GM21381 (cell line): ENCODE data around the gene SYS1.

Experiments
- ATAC-seq: cut with Tn5 transposase; IDR thresholded peaks from one replicate; pipeline ENCODE4 v1.9.1; 2021; ENCODE audit warnings: mild to moderate bottlenecking, moderate library complexity; ENCODE audit not compliant: unreplicated experiment

SYS1 gene

DNA sequence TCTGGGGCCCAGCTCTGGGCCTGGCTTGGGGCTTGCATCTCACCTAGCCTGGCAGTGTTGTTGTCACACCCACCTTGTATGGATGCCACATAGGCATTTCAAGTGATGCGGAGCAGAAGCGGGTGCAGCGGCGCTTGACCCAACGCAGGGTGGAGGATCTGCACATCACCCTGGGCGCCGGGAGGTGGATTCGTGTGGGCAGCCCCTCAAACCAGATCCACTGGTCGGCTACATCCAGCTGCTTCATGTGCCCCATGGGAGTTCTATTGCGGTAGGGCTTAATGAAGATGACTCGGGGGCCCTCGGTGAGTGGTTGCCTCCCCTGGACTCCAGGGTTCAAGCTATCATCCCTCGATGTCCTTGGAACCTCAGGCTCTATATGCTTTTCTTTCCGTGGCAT is 12.0 kb downstream of the SYS1 start:
- no peak for ATAC-seq

- ATAC-seq = no peak
Observed at GRCh38 chr20:45377269-45377668, 14.3 kb downstream of the SYS1 start.

DNA sequence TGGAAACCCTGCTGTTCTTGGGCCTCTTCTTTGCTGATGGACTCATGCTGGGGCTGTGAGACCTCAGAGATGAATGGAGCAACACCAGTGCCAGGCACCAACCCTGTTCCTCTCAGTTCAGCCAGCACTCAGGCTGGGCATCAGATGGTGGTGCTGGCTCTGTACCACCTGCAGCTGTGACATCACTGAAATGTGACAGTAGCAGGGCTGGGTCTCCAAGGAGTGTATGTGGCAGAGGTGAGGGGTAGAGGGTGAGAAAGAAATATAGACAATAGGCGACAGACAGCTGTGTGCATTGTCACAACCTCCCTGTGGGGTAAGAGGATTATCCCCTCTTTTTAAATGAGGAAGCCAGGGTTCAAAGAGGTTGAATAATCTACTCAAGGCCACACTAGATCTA is 15.2 kb downstream of the SYS1 start, which contains the start of gene TP53TG5:
Gene TP53TG5, minus strand, starts transcription at position 135 of the 400 bp plus-strand sequence. Its CDS starts 89 bp downstream, at position 46.
- ATAC-seq = no peak

- ATAC-seq = no peak
Observed at GRCh38 chr20:45387274-45387673, 24.3 kb downstream of the SYS1 start.

DNA sequence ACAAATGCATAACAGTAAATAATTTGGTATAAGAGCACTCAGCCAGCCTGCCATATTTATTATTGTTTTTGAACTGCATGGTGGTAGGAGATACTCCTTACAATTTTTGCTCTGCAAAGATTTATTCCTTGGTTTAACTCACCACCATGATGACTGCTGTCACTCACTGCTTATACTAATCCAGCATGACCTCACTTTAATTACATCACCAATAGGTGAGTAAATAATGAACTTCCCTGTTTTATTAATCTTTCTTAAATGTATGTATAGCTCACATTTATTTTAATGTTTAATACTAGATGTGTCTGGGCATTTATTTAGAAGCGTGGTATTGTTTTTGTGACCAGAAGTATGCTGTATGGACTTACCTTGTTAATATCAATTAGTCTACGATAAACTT is 28.0 kb downstream of the SYS1 start:
- ATAC-seq = no peak

GRCh38 chr20:45391559-45391958 is 28.6 kb downstream of the SYS1 start:
- ATAC-seq = no peak

DNA sequence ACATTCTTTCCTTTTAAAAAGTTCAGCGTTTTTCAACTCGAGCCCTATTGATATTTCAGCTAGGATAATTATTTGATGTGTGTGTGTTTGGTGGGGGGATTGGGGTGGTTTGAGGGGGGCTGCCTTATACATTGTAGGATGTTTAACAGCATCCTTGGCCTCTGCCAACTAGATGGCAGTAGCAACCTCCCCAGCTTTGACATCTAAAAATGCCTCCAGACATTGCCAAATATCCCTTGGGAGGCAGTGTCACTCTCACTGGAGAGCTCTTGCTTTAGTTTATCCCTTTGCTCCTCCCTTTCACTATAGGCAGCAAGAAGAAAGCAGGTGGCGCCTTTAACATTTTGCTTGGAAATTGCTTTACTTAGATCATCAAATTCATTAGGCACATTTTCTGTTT is 29.8 kb downstream of the SYS1 start:
- no peak for ATAC-seq

- no peak for ATAC-seq
Observed at GRCh38 chr20:45394221-45395113, 31.5 kb downstream of the SYS1 start.

- ATAC-seq = no peak
Observed at GRCh38 chr20:45395114-45395415, 32.1 kb downstream of the SYS1 start.

GRCh38 chr20:45399018-45399417 is 36.1 kb downstream of the SYS1 start:
- ATAC-seq = no peak

- ATAC-seq = no peak
Observed at GRCh38 chr20:45400346-45401031, 37.5 kb downstream of the SYS1 start.

GRCh38 chr20:45402946-45403345 is 40.0 kb downstream of the SYS1 start:
- ATAC-seq = no peak

DNA sequence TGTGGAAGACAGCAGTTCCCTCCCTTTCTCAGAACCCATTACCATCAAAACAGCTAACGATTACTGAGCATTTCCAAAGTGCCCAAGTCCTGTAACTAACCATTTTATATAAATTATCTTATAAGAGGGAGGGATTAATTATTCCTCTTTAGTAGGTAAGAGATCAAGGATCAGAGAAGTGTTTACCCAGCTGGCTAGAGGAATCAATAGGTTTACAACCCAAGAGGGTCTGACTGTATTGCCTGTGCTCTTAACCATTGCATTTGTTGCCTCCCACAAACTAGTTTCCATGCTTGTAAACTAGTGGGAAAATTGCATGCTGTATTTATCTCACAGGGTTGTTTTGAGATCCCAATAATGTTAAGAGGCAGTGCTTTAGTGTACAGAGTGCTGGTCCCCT is 41.5 kb downstream of the SYS1 start:
- no peak for ATAC-seq

GRCh38 chr20:45405571-45406259 is 42.8 kb downstream of the SYS1 start:
- no peak for ATAC-seq

DNA sequence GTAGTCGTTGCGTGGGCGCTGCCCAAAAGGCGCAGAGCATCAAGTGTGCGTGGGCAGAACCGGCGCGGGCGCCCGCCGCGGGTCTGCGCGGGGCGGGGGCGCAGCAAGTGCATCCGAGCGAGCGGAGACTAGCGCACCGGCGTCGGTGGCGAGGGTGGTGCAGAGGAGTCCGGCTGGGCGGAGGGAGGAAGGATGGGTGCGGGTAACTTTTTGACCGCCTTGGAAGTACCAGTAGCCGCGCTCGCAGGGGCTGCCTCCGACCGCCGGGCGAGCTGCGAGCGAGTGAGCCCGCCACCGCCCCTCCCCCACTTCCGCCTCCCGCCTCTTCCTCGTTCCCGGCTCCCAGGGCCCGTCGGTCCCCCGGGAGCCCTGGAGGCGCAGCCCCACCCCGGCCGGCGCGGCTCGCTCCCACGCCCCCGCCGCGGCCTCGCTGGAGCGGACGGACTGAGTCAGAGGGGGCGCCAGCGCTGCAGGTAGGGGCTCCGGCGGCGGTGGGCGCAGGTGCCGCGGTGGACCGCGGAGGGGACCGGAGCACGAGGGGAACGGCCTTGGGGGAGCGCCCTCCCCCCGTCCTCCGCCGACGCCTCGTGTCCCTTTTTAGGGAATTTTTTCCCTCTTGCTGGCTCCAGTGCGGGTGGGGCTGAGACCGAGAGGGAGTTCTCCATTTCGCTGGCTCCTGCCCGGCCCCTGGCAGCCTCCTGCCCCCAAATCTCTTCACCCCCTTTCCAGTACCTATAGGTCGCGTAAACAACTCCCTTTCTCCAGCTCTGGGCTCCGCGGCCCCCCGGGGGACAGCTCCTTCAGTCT is 43.5 kb downstream of the SYS1 start:
- ATAC-seq = no peak

GRCh38 chr20:45407067-45407745 is 44.2 kb downstream of the SYS1 start:
- ATAC-seq = no peak

DNA sequence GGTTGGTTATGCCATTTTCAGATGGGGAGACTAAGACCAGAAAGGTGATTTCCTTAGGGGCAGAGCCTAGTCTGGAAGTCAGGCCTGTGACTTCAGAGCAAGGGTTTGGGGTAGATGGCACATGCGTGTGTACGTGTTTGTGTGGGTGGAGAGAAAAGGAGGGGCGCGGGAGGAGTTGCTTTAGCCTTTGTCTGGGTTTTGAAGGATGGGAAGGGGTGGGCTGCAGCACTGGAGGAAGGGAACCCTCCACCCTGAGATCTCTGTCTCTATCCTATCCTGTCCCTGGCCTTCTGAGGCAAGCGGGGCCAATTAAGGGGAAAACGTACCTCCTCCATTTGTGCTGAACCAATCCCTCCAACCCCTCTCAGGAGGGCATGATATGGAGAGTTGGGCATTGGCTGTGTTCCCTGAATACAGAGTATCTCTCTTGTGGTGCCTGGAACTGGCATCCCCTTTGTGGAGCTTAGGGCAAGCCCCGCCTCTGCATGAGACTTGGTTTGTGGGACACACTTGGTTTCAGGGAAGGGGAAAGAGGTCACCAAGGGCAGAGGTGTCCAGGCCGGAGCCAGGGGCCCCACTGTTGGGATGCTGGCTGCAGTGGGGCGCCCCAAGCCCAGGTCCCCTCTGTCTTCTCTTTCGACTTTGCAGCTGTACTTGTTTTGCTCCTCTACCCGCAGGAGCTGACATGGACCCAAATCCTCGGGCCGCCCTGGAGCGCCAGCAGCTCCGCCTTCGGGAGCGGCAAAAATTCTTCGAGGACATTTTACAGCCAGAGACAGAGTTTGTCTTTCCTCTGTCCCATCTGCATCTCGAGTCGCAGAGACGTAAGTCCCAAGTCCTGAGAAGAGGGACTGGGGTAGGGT is 45.1 kb downstream of the SYS1 start, which contains the start of gene DBNDD2:
Gene DBNDD2, plus strand, starts transcription at position 507 of the 863 bp plus-strand sequence. Its CDS starts 179 bp downstream, at position 686.
- ATAC-seq = no peak

DNA sequence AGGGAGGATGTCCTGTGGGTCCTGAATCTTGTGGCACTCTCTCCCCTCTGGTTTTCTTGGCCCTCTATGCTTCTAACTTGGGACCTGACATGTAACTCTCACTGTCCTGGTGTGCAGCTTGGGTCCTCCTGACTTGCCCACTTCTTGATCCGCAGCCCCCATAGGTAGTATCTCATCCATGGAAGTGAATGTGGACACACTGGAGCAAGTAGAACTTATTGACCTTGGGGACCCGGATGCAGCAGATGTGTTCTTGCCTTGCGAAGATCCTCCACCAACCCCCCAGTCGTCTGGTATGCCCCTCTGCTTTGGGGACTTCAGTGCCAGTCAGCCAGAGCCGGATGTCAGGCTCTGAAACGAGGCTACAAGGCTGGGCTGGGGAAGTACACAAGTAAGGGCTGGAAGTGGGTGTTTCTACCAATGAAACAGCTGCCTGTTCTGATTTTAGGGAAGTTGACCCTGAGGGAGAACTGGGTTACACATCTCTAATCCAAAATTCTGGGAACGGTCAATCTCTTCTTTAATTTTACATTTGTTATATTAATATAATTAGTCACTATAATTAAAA is 45.8 kb downstream of the SYS1 start:
- no peak for ATAC-seq
